HepG2 (cell line): Measurements from ENCODE around the gene AP2A2. TPM values are rescaled to one million over a fixed set of nuclear protein-coding genes. Genes with fewer than 3 reads are reported as not detected.

Source experiments
- ATAC-seq: fragments of 200-7000 bp; cut with Tn5 transposase; 3 replicates; pipeline ENCODE4 v1.9.1; 2020; ENCODE audit warnings: mild to moderate bottlenecking, moderate library complexity
- BruUV-seq: library from RNA; stranded (reverse); fragments of 400-500 nt; replicated peaks from 2 replicates; lab custom pipeline; 2021; lab: Mats Ljungman, UMichigan
- CTCF ChIA-PET: fragments of 300-600 bp; formaldehyde crosslinking; extraction: SDS; loops from one replicate; lab custom pipeline; 2021; ENCODE audit warnings: low total read pairs, inconsistent platforms, low intra/inter-chr PET ratio; lab: Yijun Ruan, JAX
- POLR2A ChIA-PET: fragments of 350-600 bp; sonication (Branson Sonifier 250); formaldehyde crosslinking; loops from one replicate; lab custom pipeline; 2020; ENCODE audit warnings: antibody characterized with exemption, inconsistent platforms; lab: Yijun Ruan, JAX
- DNase-seq: peaks from one replicate; pipeline ENCODE4 v3.0.0-alpha.2; 2015; ENCODE audit warnings: low spot score
- FAIRE-seq: peaks from 3 replicates; lab custom pipeline; 2011; peaks lifted over from hg19 to GRCh38; lab: Jason Lieb, UNC
- H2AFZ ChIP-seq: one replicate; pipeline ENCODE4 v1.6.1; 2011; ENCODE audit warnings: low read length, inconsistent platforms
- H3K27ac ChIP-seq: fragments of 300-600 bp; 3 replicates; pipeline ENCODE4 v1.8.0; 2011; ENCODE audit warnings: mixed run types, mild to moderate bottlenecking, mixed read lengths, low read length, inconsistent platforms; ENCODE audit not compliant: insufficient read depth; ENCODE audit errors: extremely low read length
- H3K27me3 ChIP-seq, 2 experiments: fragments of 200-600 bp in 1 of 2; 2 replicates in 1 of 2; 3 replicates in 1 of 2; pipeline versions ENCODE4 v1.6.0 to v1.8.0; 2011; ENCODE audit warnings: low read length in 2 of 2, mild to moderate bottlenecking in 2 of 2, moderate library complexity in 2 of 2, inconsistent platforms in 1 of 2; ENCODE audit not compliant: insufficient read depth in 2 of 2, control insufficient read depth in 1 of 2
- H3K36me3 ChIP-seq, 2 experiments: fragments of 200-600 bp in 1 of 2; replicated peaks in 1 of 2; 2 replicates in 1 of 2; 3 replicates in 1 of 2; pipeline versions ENCODE4 v1.5.1 to v1.8.0; 2011; ENCODE audit warnings: low read length in 2 of 2, inconsistent platforms in 1 of 2; ENCODE audit not compliant: insufficient read depth in 2 of 2, control insufficient read depth in 1 of 2
- H3K4me1 ChIP-seq: 2 replicates; pipeline ENCODE4 v1.5.1; 2012; ENCODE audit warnings: low read length, inconsistent platforms; ENCODE audit not compliant: insufficient read depth
- H3K4me2 ChIP-seq: 2 replicates; pipeline ENCODE4 v1.6.0; 2011; ENCODE audit warnings: low read depth, low read length, inconsistent platforms
- H3K4me3 ChIP-seq, 3 experiments: fragments of 200-600 bp in 1 of 3; sonication (generic), shearing (Covaris generic) in 1 of 3; replicated peaks in 1 of 3; 2 replicates each; pipeline ENCODE4 v1.5.1; 2011 to 2016; ENCODE audit warnings: low read length in 3 of 3, inconsistent platforms in 2 of 3, low read depth in 2 of 3, mild to moderate bottlenecking in 2 of 3, control low read depth in 1 of 3, mixed read lengths in 1 of 3; ENCODE audit not compliant: insufficient read depth in 1 of 3
- H3K79me2 ChIP-seq: one replicate; pipeline ENCODE4 v1.6.1; 2011; ENCODE audit warnings: low read length, inconsistent platforms; ENCODE audit not compliant: insufficient read depth
- H3K9ac ChIP-seq: 2 replicates; pipeline ENCODE4 v1.6.0; 2011; ENCODE audit warnings: mild to moderate bottlenecking, low read depth, low read length, inconsistent platforms; ENCODE audit not compliant: insufficient read depth
- H3K9me3 ChIP-seq: 2 replicates; pipeline ENCODE4 v1.5.1; 2012; ENCODE audit warnings: mild to moderate bottlenecking, low read length
- H4K20me1 ChIP-seq: 2 replicates; pipeline ENCODE4 v1.6.0; 2011; ENCODE audit warnings: inconsistent platforms, mild to moderate bottlenecking, low read length, moderate library complexity; ENCODE audit not compliant: insufficient read depth
- AGO2 ChIP-seq: fragments of 200-400 bp; formaldehyde crosslinking; optimal IDR thresholded peaks from 2 replicates; pipeline ENCODE3; 2017; ENCODE audit warnings: mild to moderate bottlenecking, low read depth, low read length, moderate library complexity
- CENPX ChIP-seq: sonication (generic); formaldehyde crosslinking; IDR thresholded peaks from 2 replicates; pipeline ENCODE4 v1.9.0; 2021; ENCODE audit warnings: mild to moderate bottlenecking, missing genetic modification reagents, moderate library complexity
- GTF3A ChIP-seq: sonication (generic); formaldehyde crosslinking; conservative IDR thresholded peaks from 2 replicates; pipeline ENCODE4 v1.4.0; 2020; ENCODE audit warnings: mild to moderate bottlenecking, missing genetic modification reagents
- KDM1A ChIP-seq: IDR thresholded peaks from 2 replicates; pipeline ENCODE4 v1.6.1; 2016; ENCODE audit warnings: missing compliant biosample characterization
- PLRG1 ChIP-seq: fragments of 450-650 bp; conservative IDR thresholded peaks from 2 replicates; pipeline ENCODE4 v1.6.1; 2016
- RFX3 ChIP-seq: IDR thresholded peaks from 2 replicates; pipeline ENCODE4 v1.6.1; 2016; ENCODE audit warnings: missing biosample characterization, missing genetic modification reagents
- THAP9 ChIP-seq: sonication (generic); formaldehyde crosslinking; IDR thresholded peaks from 2 replicates; pipeline ENCODE4; 2020; ENCODE audit warnings: missing genetic modification reagents, mild to moderate bottlenecking, borderline replicate concordance
- ZNF335 ChIP-seq: sonication (generic); formaldehyde crosslinking; IDR thresholded peaks from 2 replicates; pipeline ENCODE4 v1.4.0; 2020; ENCODE audit warnings: missing genetic modification reagents
- ZNF629 ChIP-seq: sonication (generic); formaldehyde crosslinking; conservative IDR thresholded peaks from 2 replicates; pipeline ENCODE4 v1.5.0; 2020; ENCODE audit warnings: missing genetic modification reagents
- WGBS: methylation state at CpG from one replicate; pipeline ENCODE4 v1.1.6; 2017; ENCODE audit warnings: low lambda C conversion rate; 5-methylcytosine and 5-hydroxymethylcytosine counted together
- in situ Hi-C: cut with HindIII; loops from 2 replicates; pipeline ENCODE4 v1.10.0; 2017; ENCODE audit warnings: low pct_unique_long_range_greater_than_20kb; ENCODE audit not compliant: extremely low pct_ligation_motif_present
- intact Hi-C: fragments of 100-400 bp; cut with micrococcal nuclease; formaldehyde crosslinking; loops from one replicate; pipeline ENCODE4 v1.10.0; 2022; ENCODE audit not compliant: unreplicated experiment
- polyA plus RNA-seq, 8 experiments: library from polyadenylated mRNA; depleted of rRNA in 3 of 8; stranded (reverse) in 7 of 8; unstranded in 1 of 8; fragments of >200 nt; fragmentation: Illumina TruSeq in 4 of 8; extraction: Trizol in 4 of 8; gene quantifications; 2 replicates each; pipeline versions ENCODE4 v1.2.1 to v1.2.3, GENCODE V29; 2011 to 2016; ENCODE audit warnings: low read depth in 4 of 8, missing spikeins in 1 of 8, mixed read lengths in 1 of 8; ENCODE audit not compliant: insufficient read depth in 1 of 8
- total RNA-seq, 5 experiments: library from RNA; depleted of rRNA; stranded (reverse); fragments of >200 nt; fragmentation: Illumina TruSeq; extraction: Trizol; gene quantifications; 2 replicates each; pipeline ENCODE4 v1.2.3, GENCODE V29; 2016; ENCODE audit warnings: low read depth in 1 of 5

AP2A2 gene
- total and polyA plus RNA-seq, 2 of the 13 experiments (the other 11 are each of a cell fraction or from before 2014, with no cell fraction given) = 25.7 to 75.7 TPM

DNA sequence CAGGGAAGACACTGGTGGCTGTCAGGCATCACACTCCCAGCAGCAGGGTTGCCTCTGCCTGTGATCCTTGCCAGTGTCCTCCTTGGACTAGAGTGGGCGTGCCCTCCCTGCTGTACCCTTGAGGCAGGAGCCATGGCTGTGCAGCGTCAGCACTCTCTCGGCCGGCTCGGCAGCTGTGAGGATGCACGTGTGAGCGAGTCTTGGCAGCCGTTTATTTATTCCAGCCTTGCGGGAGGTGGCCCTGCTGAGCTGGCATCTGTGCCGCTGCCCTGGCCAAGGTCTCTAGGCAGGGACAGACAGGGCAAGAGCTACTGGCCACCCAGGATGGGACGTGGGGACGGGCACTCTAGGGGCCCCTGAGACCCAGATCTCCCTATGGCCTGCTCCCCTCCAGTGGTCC is 49.1 kb upstream of the AP2A2 start:
- FAIRE-seq = no peak
- H3K79me2 ChIP-seq = no peaks in the 10 kb centered on the region
- WGBS = 100% methylated on average over 5 of the region's 12 CpGs
- H2AFZ ChIP-seq = no peak overlapping the region
- H3K9ac ChIP-seq = no peak overlapping the region
- H3K36me3 ChIP-seq = peaks cover 7 to 11% of the 10 kb centered on the region in 2 experiments; a peak in 3 of 5 replicates
- ChIA-PET CTCF (no interaction called here), POLR2A (no interaction called here)
- TF ChIP-seq AGO2 = peak; percentile 58
- TF ChIP-seq RFX3 (CRISPR knock-in tag) = no peak
- TF ChIP-seq, all 625 proteins: peak for 1
- Histone ChIP-seq H3K27me3 (no peaks in the 10 kb centered on the region), H3K4me3 (no peak overlapping the region), H3K9me3 (no peaks in the 10 kb centered on the region), H3K27ac (no peak overlapping the region), H4K20me1 (no peaks in the 10 kb centered on the region), H3K4me1 (no peaks in the 10 kb centered on the region), H3K4me2 (no peak overlapping the region)
- ATAC-seq (no peak), DNase-seq (no peak)
- intact Hi-C loops (no loop called here), in situ Hi-C loops (no loop called here)
- no TSS peak for BruUV-seq

DNA sequence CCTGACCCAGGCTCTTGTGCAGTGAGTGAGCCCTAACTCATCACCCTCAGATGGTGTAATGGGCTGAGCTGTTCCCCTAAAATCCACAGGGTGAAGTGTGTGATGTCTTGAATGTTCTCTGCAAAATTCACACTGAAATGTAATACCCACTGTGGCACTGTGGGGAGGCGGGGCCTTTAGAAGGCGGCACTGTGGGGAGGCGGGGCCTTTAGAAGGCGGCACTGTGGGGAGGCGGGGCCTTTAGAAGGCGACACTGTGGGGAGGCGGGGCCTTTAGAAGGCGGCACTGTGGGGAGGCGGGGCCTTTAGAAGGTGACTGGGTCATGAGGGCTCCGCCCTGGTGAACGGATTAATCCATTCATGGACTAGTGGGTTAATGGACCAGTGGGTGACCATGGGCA is 48.1 kb upstream of the AP2A2 start:
- no peak for ATAC-seq
- ChIA-PET CTCF (no interaction called here), POLR2A (no interaction called here)
- no peaks in the 10 kb centered on the region for H3K27me3 ChIP-seq
- no peak for FAIRE-seq
- peaks cover 7 to 14% of the 10 kb centered on the region in 2 experiments; a peak in 3 of 5 replicates for H3K36me3 ChIP-seq
- H2AFZ ChIP-seq = no peak overlapping the region
- no peaks in the 10 kb centered on the region for H3K4me1 ChIP-seq
- no peak overlapping the region for H3K27ac ChIP-seq
- intact Hi-C loops (no loop called here), in situ Hi-C loops (no loop called here)
- DNase-seq = no peak
- 97% methylated on average over 10 of the region's 11 CpGs for WGBS
- H3K9ac ChIP-seq = no peak overlapping the region
- no peaks in the 10 kb centered on the region for H3K79me2 ChIP-seq
- no peak overlapping the region for H3K4me3 ChIP-seq
- no peaks in the 10 kb centered on the region for H4K20me1 ChIP-seq
- no peak overlapping the region for H3K4me2 ChIP-seq
- H3K9me3 ChIP-seq = no peaks in the 10 kb centered on the region
- BruUV-seq = no TSS peak
- TF ChIP-seq KDM1A (CRISPR knock-in tag) (no peak), PLRG1 (no peak), ZNF335 (CRISPR knock-in tag) (no peak), THAP9 (CRISPR knock-in tag) (no peak), GTF3A (no peak), ZNF629 (no peak), CENPX (no peak)
